Sigmoid colon (tissue), 7 donors: ENCODE results near the gene PCDHGB2. TPM values are rescaled to one million over a fixed set of nuclear protein-coding genes. Genes with fewer than 3 reads are reported as not detected.

Source experiments
- DNase-seq: peaks from one replicate; pipeline ENCODE4 v3.0.0-alpha.2; 2019
- H3K27ac ChIP-seq, 4 donors: fragments of 200-600 bp; sonication (generic); one replicate each; pipeline ENCODE4 v1.5.1; 2016 to 2019; ENCODE audit warnings: mild to moderate bottlenecking in 1 of 4
- H3K27me3 ChIP-seq, 3 donors: fragments of 200-600 bp; sonication (generic); one replicate each; pipeline ENCODE4 v1.5.1; 2019; ENCODE audit warnings: mild to moderate bottlenecking in 1 of 3
- H3K36me3 ChIP-seq, 4 donors: fragments of 200-600 bp; sonication (generic); one replicate each; pipeline ENCODE4 v1.5.1; 2016 to 2019
- H3K4me1 ChIP-seq, 4 donors: fragments of 200-600 bp; sonication (generic); one replicate each; pipeline ENCODE4 v1.5.1; 2017 to 2019
- H3K4me3 ChIP-seq, 4 donors: fragments of 200-600 bp; sonication (generic); one replicate each; pipeline ENCODE4 v1.5.1; 2017 to 2019; ENCODE audit warnings: mild to moderate bottlenecking in 2 of 4, moderate library complexity in 1 of 4
- H3K9me3 ChIP-seq, 4 donors: fragments of 200-600 bp in 3 of 4; sonication (generic) in 3 of 4; one replicate each; pipeline versions ENCODE4 v1.5.1 to v1.6.1; 2013 to 2019
- CTCF ChIP-seq, 4 experiments: fragments of 450-650 bp in 3 of 4; fragments of 200-600 bp in 1 of 4; IDR thresholded peaks; one replicate each; pipeline ENCODE4 v1.5.1; 2016 to 2019; ENCODE audit warnings: antibody characterized with exemption in 4 of 4, mild to moderate bottlenecking in 3 of 4, moderate library complexity in 2 of 4
- EP300 ChIP-seq, 4 donors: sonication (generic); formaldehyde crosslinking; IDR thresholded peaks; one replicate each; pipeline ENCODE4 v1.6.1; 2017; ENCODE audit warnings: antibody characterized with exemption in 4 of 4
- POLR2A ChIP-seq, 2 donors: fragments of 450-650 bp; IDR thresholded peaks; one replicate each; pipeline ENCODE4 v1.6.1; 2016; ENCODE audit warnings: antibody characterized with exemption in 2 of 2, mild to moderate bottlenecking in 2 of 2, moderate library complexity in 2 of 2
- POLR2AphosphoS5 ChIP-seq, 4 donors: sonication (generic); formaldehyde crosslinking; IDR thresholded peaks; one replicate each; pipeline ENCODE4 v1.6.1; 2017; ENCODE audit warnings: antibody characterized with exemption in 4 of 4
- WGBS, 2 donors: extraction: QIAGEN DNeasy Blood & Tissue Kit; methylation state at CpG; one replicate each; pipeline ENCODE4 v1.1.7; 2013; 5-methylcytosine and 5-hydroxymethylcytosine counted together
- intact Hi-C: fragments of 100-400 bp; cut with DNase I; formaldehyde crosslinking; loops from one replicate; pipeline ENCODE4 v1.15.1; 2023
- polyA plus RNA-seq, 3 donors: library from polyadenylated mRNA; stranded (reverse); fragments of 200-250 nt; gene quantifications; one replicate each; pipeline ENCODE4 v1.2.3, GENCODE V29; 2013
- total RNA-seq, 4 donors: library from RNA; depleted of rRNA; stranded (reverse); fragments of >200 nt; gene quantifications; one replicate each; pipeline ENCODE4 v1.1.0, GENCODE V29; 2016
- donor health status: healthy with polysubstance abuse.
- donor health status: Bipolar disorder and iron deficiency.
- donor health status: healthy.

The PCDHGB2 gene
- total and polyA plus RNA-seq, 7 donors = 0.51 to 12.9 (median 4.4) TPM; not detected in 2

- Histone ChIP-seq H3K36me3 (peaks cover 13 to 43% (median 37%) of the 10 kb centered on the region in 4 donors), H3K4me1 (peaks cover 0 to 11% (median 0%) of the 10 kb centered on the region in 4 donors), H3K4me3 (peak within 1 kb of the TSS; percentile 65 to 75 (median 66)), H3K27me3 (no peaks in the 10 kb centered on the region), H3K9me3 (peaks cover 35 to 48% (median 42%) of the 10 kb centered on the region in 4 donors), H3K27ac (peak within 1 kb of the TSS; percentile 88 to 94 (median 90))
- TF ChIP-seq CTCF (IDR thresholded peaks at IDR 0.05) (peak; percentile 26 to 73 (median 58)), EP300 (IDR thresholded peaks at IDR 0.05) (no peak), POLR2A (IDR thresholded peaks at IDR 0.05) (peak; percentile 81 to 86), POLR2AphosphoS5 (IDR thresholded peaks at IDR 0.05) (peak; percentile 96 to 98 (median 96))
- intact Hi-C loops = loop anchor here (1.0 to 2.0 kb wide), 2 partner anchors 154 to 240 kb away; partner anchors contain the start of gene PCDHGC3
- peak; percentile 93 for DNase-seq
- WGBS, 2 donors = 1 to 2% methylated on average over 67 of the region's 67 CpGs
Measured at GRCh38 chr5:141320225-141321169, 39.3 kb upstream of the PCDHGB2 start, which contains the start of gene TAF7. TSS of gene TAF7 (minus strand) at chr5:141320784. CDS start at chr5:141320044, 740 bp downstream.

GRCh38 chr5:141322261-141322660, 37.5 kb upstream of the PCDHGB2 start:
- 86 to 88% methylated on average over 3 of the region's 3 CpGs for WGBS, 2 donors
- H3K36me3 ChIP-seq = peaks cover 13 to 27% (median 22%) of the 10 kb centered on the region in 4 donors
- TF ChIP-seq EP300 (IDR thresholded peaks at IDR 0.05) (no peak), CTCF (IDR thresholded peaks at IDR 0.05) (no peak), POLR2A (IDR thresholded peaks at IDR 0.05) (no peak), POLR2AphosphoS5 (IDR thresholded peaks at IDR 0.05) (no peak)
- no peaks in the 10 kb centered on the region for H3K27me3 ChIP-seq
- peaks cover 0 to 11% (median 3%) of the 10 kb centered on the region in 4 donors for H3K4me1 ChIP-seq
- no peak for DNase-seq
- no peak overlapping the region for H3K27ac ChIP-seq
- H3K4me3 ChIP-seq = no peak overlapping the region
- H3K9me3 ChIP-seq = peaks cover 21 to 30% (median 27%) of the 10 kb centered on the region in 4 donors
- intact Hi-C loops = no loop called here

- H3K9me3 ChIP-seq = peaks cover 13 to 35% (median 22%) of the 10 kb centered on the region in 4 donors
- DNase-seq = peak; percentile 76
- peaks cover 0 to 6% (median 1%) of the 10 kb centered on the region in 4 donors for H3K4me1 ChIP-seq
- WGBS, 2 donors = 13 to 19% methylated on average over 27 of the region's 27 CpGs
- peaks cover 0 to 3% (median 0%) of the 10 kb centered on the region in 3 donors for H3K27me3 ChIP-seq
- intact Hi-C loops = no loop called here
- TF ChIP-seq EP300 (IDR thresholded peaks at IDR 0.05) = no peak
- peak in 3 of 4 experiments; percentile 20 to 49 (median 35) for TF ChIP-seq CTCF (IDR thresholded peaks at IDR 0.05)
- TF ChIP-seq POLR2A (IDR thresholded peaks at IDR 0.05) = no peak
- TF ChIP-seq POLR2AphosphoS5 (IDR thresholded peaks at IDR 0.05) = peak in 3 of 4 donors; percentile 15 to 37 (median 35)
- H3K27ac ChIP-seq = peak overlapping the region; percentile 57 to 71 (median 64)
- H3K36me3 ChIP-seq = no peaks in the 10 kb centered on the region
- peak overlapping the region; percentile 19 to 49 (median 38) for H3K4me3 ChIP-seq
Measured at GRCh38 chr5:141326088-141326854, 33.5 kb upstream of the PCDHGB2 start.

GRCh38 chr5:141328231-141328630, 31.6 kb upstream of the PCDHGB2 start:
- Histone ChIP-seq H3K4me3 (no peak overlapping the region), H3K36me3 (no peaks in the 10 kb centered on the region), H3K9me3 (peaks cover 16 to 55% (median 36%) of the 10 kb centered on the region in 4 donors), H3K4me1 (peaks cover 0 to 6% (median 0%) of the 10 kb centered on the region in 4 donors), H3K27ac (no peak overlapping the region), H3K27me3 (peaks cover 0 to 7% (median 0%) of the 10 kb centered on the region in 3 donors)
- intact Hi-C loops = no loop called here
- DNase-seq = no peak
- TF ChIP-seq CTCF (IDR thresholded peaks at IDR 0.05) (no peak), POLR2A (IDR thresholded peaks at IDR 0.05) (no peak), POLR2AphosphoS5 (IDR thresholded peaks at IDR 0.05) (no peak), EP300 (IDR thresholded peaks at IDR 0.05) (no peak)
- 82 to 85% methylated on average over 8 of the region's 8 CpGs for WGBS, 2 donors
